ENCODE results near the gene MTUS2. TPM values are rescaled to one million over a fixed set of nuclear protein-coding genes. Genes with fewer than 3 reads are reported as not detected.

Gene MTUS2
- total RNA-seq, 1 experiment from 2014 or later = 1.7 TPM

DNA sequence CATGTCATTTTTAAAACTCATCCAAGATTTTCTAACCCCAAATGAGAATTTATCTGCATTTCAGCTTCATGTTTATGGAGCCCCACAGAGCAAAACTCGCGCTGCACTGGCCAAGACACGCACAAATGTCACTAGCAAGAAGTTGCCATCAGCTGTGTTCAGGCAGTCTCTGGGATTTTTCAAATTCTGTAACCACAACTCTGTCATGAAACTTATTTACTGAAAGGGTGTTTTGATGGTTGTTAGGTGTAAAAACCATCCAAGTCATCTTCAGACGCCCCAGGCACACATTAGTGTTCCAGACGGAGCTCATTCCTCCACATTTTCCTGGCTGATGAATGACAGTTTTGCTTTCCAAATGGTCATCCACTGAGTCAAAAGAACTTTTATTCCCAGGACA is 712.0 kb downstream of the MTUS2 start:
- H3K9me3 Mint-ChIP-seq (ENCODE audit: unreplicated experiment) = no peaks in the 10 kb centered on the region
- CTCF ChIA-PET = no interaction called here
- H3K27ac Mint-ChIP-seq (ENCODE audit: unreplicated experiment) = no peak overlapping the region
- Histone ChIP-seq H3K36me3 (ENCODE audit: control insufficient read depth, insufficient read depth, low read length) (peaks cover 2% of the 10 kb centered on the region; the same call in 1 of the 2 replicates), H3K4me1 (no peaks in the 10 kb centered on the region), H3K4me3 (ENCODE audit: low read depth, low read length) (no peak overlapping the region), H3K9me3 (no peaks in the 10 kb centered on the region), H3K27me3 (replicated peaks; ENCODE audit: control insufficient read depth, insufficient read depth, low read length) (no peaks in the 10 kb centered on the region)
- DNase-seq = no peak
- H3K4me3 Mint-ChIP-seq (ENCODE audit: unreplicated experiment) = no peak overlapping the region
- POLR2A ChIA-PET = no interaction called here
- BruUV-seq (replicated peaks) = no TSS peak
- TF ChIP-seq, protein P1, sequence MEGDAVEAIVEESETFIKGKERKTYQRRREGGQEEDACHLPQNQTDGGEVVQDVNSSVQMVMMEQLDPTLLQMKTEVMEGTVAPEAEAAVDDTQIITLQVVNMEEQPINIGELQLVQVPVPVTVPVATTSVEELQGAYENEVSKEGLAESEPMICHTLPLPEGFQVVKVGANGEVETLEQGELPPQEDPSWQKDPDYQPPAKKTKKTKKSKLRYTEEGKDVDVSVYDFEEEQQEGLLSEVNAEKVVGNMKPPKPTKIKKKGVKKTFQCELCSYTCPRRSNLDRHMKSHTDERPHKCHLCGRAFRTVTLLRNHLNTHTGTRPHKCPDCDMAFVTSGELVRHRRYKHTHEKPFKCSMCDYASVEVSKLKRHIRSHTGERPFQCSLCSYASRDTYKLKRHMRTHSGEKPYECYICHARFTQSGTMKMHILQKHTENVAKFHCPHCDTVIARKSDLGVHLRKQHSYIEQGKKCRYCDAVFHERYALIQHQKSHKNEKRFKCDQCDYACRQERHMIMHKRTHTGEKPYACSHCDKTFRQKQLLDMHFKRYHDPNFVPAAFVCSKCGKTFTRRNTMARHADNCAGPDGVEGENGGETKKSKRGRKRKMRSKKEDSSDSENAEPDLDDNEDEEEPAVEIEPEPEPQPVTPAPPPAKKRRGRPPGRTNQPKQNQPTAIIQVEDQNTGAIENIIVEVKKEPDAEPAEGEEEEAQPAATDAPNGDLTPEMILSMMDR (IDR thresholded peaks at IDR 0.05; ENCODE audit: insufficient read depth in 1 of 2, low read depth in 1 of 2, low read length in 1 of 2, severe bottlenecking in 1 of 2, unreplicated experiment in 1 of 2) = no peak
- H3K4me1 Mint-ChIP-seq (ENCODE audit: low read depth, unreplicated experiment) = no peaks in the 10 kb centered on the region
- peaks cover 94% of the 10 kb centered on the region for H3K36me3 Mint-ChIP-seq (ENCODE audit: insufficient read depth, unreplicated experiment)
- no peaks in the 10 kb centered on the region for H3K27me3 Mint-ChIP-seq (ENCODE audit: insufficient read depth, unreplicated experiment)
- intact Hi-C loops (cut with micrococcal nuclease; ENCODE audit: unreplicated experiment) = no loop called here

DNA sequence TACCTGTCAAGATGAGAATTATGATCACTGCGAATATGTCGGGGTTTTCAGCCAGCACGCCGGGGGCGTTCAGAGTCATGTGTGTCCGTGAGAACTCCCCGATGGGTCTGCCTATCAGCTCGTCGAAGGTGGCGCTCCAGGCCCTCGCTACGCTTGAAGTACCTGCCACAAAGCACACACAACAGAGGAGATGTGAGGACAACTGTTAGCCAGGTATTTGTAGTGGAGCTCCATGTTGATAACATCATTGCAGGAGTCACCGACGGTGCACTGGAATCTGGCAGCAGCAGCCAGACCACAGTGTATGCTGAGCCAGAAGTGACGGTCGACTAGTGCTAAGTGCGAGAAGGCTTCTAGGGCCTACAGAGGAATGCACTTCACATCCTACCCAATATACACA is 712.7 kb downstream of the MTUS2 start:
- peaks cover 2% of the 10 kb centered on the region; the same call in 1 of the 2 replicates for H3K36me3 ChIP-seq (ENCODE audit: control insufficient read depth, insufficient read depth, low read length)
- H3K4me1 ChIP-seq = no peaks in the 10 kb centered on the region
- no peak for DNase-seq
- H3K4me3 Mint-ChIP-seq (ENCODE audit: unreplicated experiment) = no peak overlapping the region
- POLR2A ChIA-PET = no interaction called here
- TF ChIP-seq, protein P1 (IDR thresholded peaks at IDR 0.05; ENCODE audit: insufficient read depth in 1 of 2, low read depth in 1 of 2, low read length in 1 of 2, severe bottlenecking in 1 of 2, unreplicated experiment in 1 of 2) = no peak
- no peaks in the 10 kb centered on the region for H3K9me3 Mint-ChIP-seq (ENCODE audit: unreplicated experiment)
- H3K9me3 ChIP-seq = no peaks in the 10 kb centered on the region
- H3K4me1 Mint-ChIP-seq (ENCODE audit: low read depth, unreplicated experiment) = no peaks in the 10 kb centered on the region
- no peak overlapping the region for H3K4me3 ChIP-seq (ENCODE audit: low read depth, low read length)
- BruUV-seq (replicated peaks) = no TSS peak
- no peaks in the 10 kb centered on the region for H3K27me3 Mint-ChIP-seq (ENCODE audit: insufficient read depth, unreplicated experiment)
- no peak overlapping the region for H3K27ac Mint-ChIP-seq (ENCODE audit: unreplicated experiment)
- peaks cover 94% of the 10 kb centered on the region for H3K36me3 Mint-ChIP-seq (ENCODE audit: insufficient read depth, unreplicated experiment)
- CTCF ChIA-PET = no interaction called here
- no peaks in the 10 kb centered on the region for H3K27me3 ChIP-seq (replicated peaks; ENCODE audit: control insufficient read depth, insufficient read depth, low read length)
- intact Hi-C loops (cut with micrococcal nuclease; ENCODE audit: unreplicated experiment) = no loop called here

DNA sequence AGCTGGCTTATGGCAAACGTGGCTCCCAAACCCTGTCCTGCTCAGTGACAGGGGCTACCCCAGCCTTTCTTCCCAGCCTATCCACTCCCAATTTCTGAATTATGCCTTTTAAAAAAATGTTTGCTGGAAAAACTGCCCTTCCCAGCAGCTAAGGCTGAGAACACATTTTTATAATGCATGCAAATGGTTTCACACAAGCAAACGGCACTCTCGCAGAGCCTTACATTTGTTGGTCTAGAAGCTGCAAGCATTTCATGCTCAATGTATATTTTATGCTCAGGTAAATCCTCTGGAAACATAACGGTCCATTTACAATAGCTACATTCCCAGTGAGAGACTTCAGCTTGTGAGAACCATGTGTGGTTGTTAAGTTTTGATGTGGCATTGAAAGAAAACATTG is 713.9 kb downstream of the MTUS2 start:
- ChIA-PET CTCF (no interaction called here), POLR2A (no interaction called here)
- TF ChIP-seq, protein P1 (IDR thresholded peaks at IDR 0.05; ENCODE audit: insufficient read depth in 1 of 2, low read depth in 1 of 2, low read length in 1 of 2, severe bottlenecking in 1 of 2, unreplicated experiment in 1 of 2) = no peak
- Mint-ChIP-seq H3K36me3 (ENCODE audit: insufficient read depth, unreplicated experiment) (peaks cover 90% of the 10 kb centered on the region), H3K9me3 (ENCODE audit: unreplicated experiment) (no peaks in the 10 kb centered on the region), H3K4me1 (ENCODE audit: low read depth, unreplicated experiment) (no peaks in the 10 kb centered on the region), H3K4me3 (ENCODE audit: unreplicated experiment) (no peak overlapping the region), H3K27ac (ENCODE audit: unreplicated experiment) (no peak overlapping the region), H3K27me3 (ENCODE audit: insufficient read depth, unreplicated experiment) (no peaks in the 10 kb centered on the region)
- intact Hi-C loops (cut with micrococcal nuclease; ENCODE audit: unreplicated experiment) = no loop called here
- Histone ChIP-seq H3K27me3 (replicated peaks; ENCODE audit: control insufficient read depth, insufficient read depth, low read length) (no peaks in the 10 kb centered on the region), H3K4me3 (ENCODE audit: low read depth, low read length) (no peak overlapping the region), H3K36me3 (ENCODE audit: control insufficient read depth, insufficient read depth, low read length) (no peaks in the 10 kb centered on the region; the same call in 1 of the 2 replicates), H3K9me3 (no peaks in the 10 kb centered on the region), H3K4me1 (no peaks in the 10 kb centered on the region)
- BruUV-seq (replicated peaks) = no TSS peak
- no peak for DNase-seq
